ENCODE measurements around the gene SLC12A8. TPM values are rescaled to one million over a fixed set of nuclear protein-coding genes. Genes with fewer than 3 reads are reported as not detected.

The SLC12A8 gene
- total and polyA plus RNA-seq, 2 of the 13 experiments (the other 11 are each of a cell fraction or from before 2014, with no cell fraction given), result 0.44 to 0.71 TPM

GRCh38 chr3:125234831-125235230 lies 22.3 kb upstream of the SLC12A8 start (continued):
- TF ChIP-seq PHF20 (CRISPR knock-in tag; IDR thresholded peaks at IDR 0.05) (no peak), ZNF879 (CRISPR knock-in tag; IDR thresholded peaks at IDR 0.05) (no peak), AKAP8 (CRISPR knock-in tag; IDR thresholded peaks at IDR 0.05) (no peak)

- H3K27me3 ChIP-seq (ENCODE audit: control insufficient read depth in 1 of 2, insufficient read depth in 2 of 2, low read length in 2 of 2), result no peaks in the 10 kb centered on the region
- DNase-seq (ENCODE audit: low spot score), result no peak
- intact Hi-C loops (cut with micrococcal nuclease; ENCODE audit: unreplicated experiment) (no loop called here), in situ Hi-C loops (cut with HindIII; ENCODE audit: extremely low pct_ligation_motif_present, low pct_unique_long_range_greater_than_20kb) (no loop called here)
- peaks cover 4 to 32% of the 10 kb centered on the region in 2 experiments; a peak in 4 of 5 replicates for H3K36me3 ChIP-seq (replicated peaks in 1 of 2; ENCODE audit: control insufficient read depth in 1 of 2, insufficient read depth in 2 of 2, low read length in 2 of 2)
- H3K9me3 ChIP-seq (ENCODE audit: low read length), result no peaks in the 10 kb centered on the region
- H2AFZ ChIP-seq (ENCODE audit: low read length), result no peak overlapping the region
- BruUV-seq (replicated peaks), result no TSS peak
- FAIRE-seq, result no peak
- H3K4me1 ChIP-seq (ENCODE audit: insufficient read depth, low read length), result no peaks in the 10 kb centered on the region
- ATAC-seq, result no peak
- H3K9ac ChIP-seq (ENCODE audit: insufficient read depth, low read depth, low read length), result no peak overlapping the region
- ChIA-PET POLR2A (interaction anchor here (0.9 kb wide), 1 partner anchor 124 kb away, joined by 4 read pairs; no protein-coding TSS in a partner anchor), CTCF (ENCODE audit: low intra/inter-chr PET ratio, low total read pairs) (no interaction called here)
- H3K79me2 ChIP-seq (ENCODE audit: insufficient read depth, low read length), result no peaks in the 10 kb centered on the region
- H3K4me3 ChIP-seq (replicated peaks in 1 of 3; ENCODE audit: insufficient read depth in 1 of 3, low read depth in 2 of 3, low read length in 3 of 3), result no peak overlapping the region
- TF ChIP-seq SNAI1 (CRISPR knock-in tag; IDR thresholded peaks at IDR 0.05; ENCODE audit: borderline replicate concordance) (no peak), ZNF747 (CRISPR knock-in tag; IDR thresholded peaks at IDR 0.05; ENCODE audit: borderline replicate concordance) (no peak), ZFX (CRISPR knock-in tag; IDR thresholded peaks at IDR 0.05; ENCODE audit: low read depth) (no peak), NFE2L2 (IDR thresholded peaks at IDR 0.05; ENCODE audit: low read length) (no peak), ZSCAN9 (CRISPR knock-in tag; IDR thresholded peaks at IDR 0.05; ENCODE audit: borderline replicate concordance) (no peak), JUN (CRISPR knock-in tag; IDR thresholded peaks at IDR 0.05) (no peak)
- no peaks in the 10 kb centered on the region for H4K20me1 ChIP-seq (ENCODE audit: insufficient read depth, low read length)
- no peak overlapping the region for H3K4me2 ChIP-seq (ENCODE audit: low read depth, low read length)
- 100% methylated on average over 3 of the region's 3 CpGs for WGBS (ENCODE audit: low lambda C conversion rate)
- no peak overlapping the region for H3K27ac ChIP-seq (ENCODE audit: extremely low read length, insufficient read depth, low read length)
Observed at GRCh38 chr3:125232401-125232800, 19.9 kb upstream of the SLC12A8 start.

All from HepG2 (cell line).